Subcutaneous abdominal adipose tissue (tissue), 5 donors: Measurements from ENCODE around the gene LCLAT1.
"Not testable (repeated sequence)": the region's sequence is repeated elsewhere in the genome, so short reads cannot be mapped to it uniquely, and the experiment has no call there.

Source experiments
- H3K27ac ChIP-seq: one replicate; pipeline ENCODE4 v1.7.0; 2013; ENCODE audit warnings: low read depth, mild to moderate bottlenecking, inconsistent platforms, low read length, moderate library complexity
- H3K27me3 ChIP-seq, 5 donors: one replicate each; pipeline ENCODE4 v1.7.0; 2013; ENCODE audit warnings: low read length in 5 of 5, inconsistent platforms in 1 of 5; ENCODE audit not compliant: control insufficient read depth in 5 of 5, insufficient read depth in 4 of 5
- H3K36me3 ChIP-seq, 5 donors: one replicate each; pipeline ENCODE4 v1.7.0; 2013; ENCODE audit warnings: low read length in 5 of 5; ENCODE audit not compliant: control insufficient read depth in 5 of 5, insufficient read depth in 5 of 5
- H3K4me1 ChIP-seq, 5 donors: one replicate each; pipeline ENCODE4 v1.7.0; 2013; ENCODE audit warnings: low read length in 5 of 5, mild to moderate bottlenecking in 3 of 5, moderate library complexity in 1 of 5; ENCODE audit not compliant: control insufficient read depth in 5 of 5, insufficient read depth in 5 of 5
- H3K4me3 ChIP-seq, 5 donors: one replicate each; pipeline ENCODE4 v1.7.0; 2013; ENCODE audit warnings: low read length in 5 of 5, low read depth in 1 of 5
- H3K9ac ChIP-seq, 5 donors: one replicate each; pipeline ENCODE4 v1.7.0; 2013; ENCODE audit warnings: low read length in 5 of 5, mild to moderate bottlenecking in 4 of 5, moderate library complexity in 3 of 5
- H3K9me3 ChIP-seq, 5 donors: one replicate each; pipeline ENCODE4 v1.7.0; 2013; ENCODE audit warnings: low read length in 5 of 5; ENCODE audit not compliant: control insufficient read depth in 5 of 5
- donor health status: healthy.
- donor health status: healthy.
- donor health status: healthy.
- donor health status: healthy.
- donor health status: healthy.

LCLAT1 gene

GRCh38 chr2:30499681-30500080 is 52.6 kb downstream of the LCLAT1 start:
- Histone ChIP-seq H3K9me3 (peaks cover 3 to 17% (median 10%) of the 10 kb centered on the region in 5 donors), H3K4me3 (no peak overlapping the region), H3K27ac (no peak overlapping the region), H3K27me3 (no peaks in the 10 kb centered on the region), H3K9ac (no peak overlapping the region), H3K4me1 (no peaks in the 10 kb centered on the region), H3K36me3 (no peaks in the 10 kb centered on the region)

DNA sequence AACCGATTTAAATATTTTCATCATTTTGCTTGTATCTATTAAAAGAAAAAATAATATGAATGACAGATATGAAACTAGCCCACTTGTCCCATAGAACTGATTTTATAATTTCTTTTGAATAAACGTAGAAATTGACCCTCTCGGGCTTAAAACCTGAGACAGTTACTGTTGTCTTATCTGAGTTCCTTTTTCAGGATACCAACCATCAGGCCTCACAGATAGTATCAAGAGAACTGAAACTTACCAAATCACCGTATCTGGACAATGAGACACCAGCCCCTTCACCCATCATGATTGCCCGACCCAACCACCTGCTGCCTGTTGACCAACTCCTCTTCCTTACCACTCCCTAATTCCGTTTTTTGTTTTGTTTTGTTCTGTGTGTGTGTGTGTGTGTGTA is 53.7 kb downstream of the LCLAT1 start:
- H3K9ac ChIP-seq, result no peak overlapping the region
- no peak overlapping the region for H3K27ac ChIP-seq
- peaks cover 3 to 17% (median 10%) of the 10 kb centered on the region in 5 donors for H3K9me3 ChIP-seq
- no peaks in the 10 kb centered on the region for H3K4me1 ChIP-seq
- H3K4me3 ChIP-seq, result no peak overlapping the region
- no peaks in the 10 kb centered on the region for H3K27me3 ChIP-seq
- H3K36me3 ChIP-seq, result no peaks in the 10 kb centered on the region

DNA sequence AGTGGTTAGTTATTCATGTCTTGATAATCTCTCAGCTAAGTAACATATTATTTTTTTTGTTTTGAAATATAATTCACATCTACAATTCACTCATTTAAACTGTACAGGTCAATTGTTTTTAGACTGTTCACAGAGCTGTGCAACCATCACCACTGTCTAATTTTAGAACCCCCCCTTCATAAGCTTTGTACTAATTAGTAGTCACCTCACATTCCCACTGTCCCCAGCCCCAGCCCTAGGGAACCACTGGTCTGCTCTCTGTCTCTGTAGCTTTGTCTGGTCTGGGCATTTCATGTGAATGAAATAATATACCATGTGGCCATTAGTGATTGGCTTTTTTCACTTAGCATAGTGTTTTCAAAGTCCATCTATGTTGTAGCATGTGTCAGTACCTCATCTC is 55.3 kb downstream of the LCLAT1 start:
- Histone ChIP-seq H3K4me1 (no peaks in the 10 kb centered on the region), H3K27me3 (no peaks in the 10 kb centered on the region), H3K36me3 (no peaks in the 10 kb centered on the region), H3K4me3 (no peak overlapping the region), H3K9ac (no peak overlapping the region), H3K9me3 (peaks cover 3 to 17% (median 10%) of the 10 kb centered on the region in 5 donors), H3K27ac (no peak overlapping the region)

DNA sequence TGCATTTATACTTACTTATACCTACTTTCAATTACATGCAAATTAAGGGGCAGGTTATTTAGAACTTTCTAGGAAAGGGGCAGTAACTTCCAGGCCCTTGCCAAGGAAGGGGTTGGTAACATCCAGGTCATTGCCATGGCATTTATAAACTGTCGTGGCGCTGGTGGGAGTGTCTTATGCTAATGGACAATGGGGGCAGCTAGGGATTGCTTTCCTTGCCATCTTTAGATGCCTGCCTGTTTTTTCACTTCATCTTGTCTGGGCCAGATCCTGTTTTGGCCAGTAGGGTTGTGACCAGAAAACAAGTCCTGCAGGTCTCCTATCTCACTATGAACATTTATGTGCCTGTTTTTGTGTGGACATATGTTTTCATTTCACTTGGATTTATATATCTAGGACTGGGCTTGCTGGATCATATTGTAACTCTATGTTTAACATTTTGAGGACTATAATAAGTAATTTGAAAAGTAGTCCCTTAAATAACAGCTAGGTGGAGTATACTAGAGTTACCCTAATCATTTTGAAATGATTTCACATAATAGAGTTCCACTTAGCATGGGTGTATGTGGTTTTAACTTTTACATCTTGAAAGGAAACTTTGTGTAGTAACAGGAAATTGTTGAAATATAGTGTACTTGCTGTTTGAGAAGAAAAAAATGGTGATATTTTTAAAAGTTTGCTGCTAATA is 56.1 kb downstream of the LCLAT1 start:
- Histone ChIP-seq H3K4me1 (no peaks in the 10 kb centered on the region), H3K27ac (no peak overlapping the region), H3K9me3 (peaks cover 0 to 11% (median 7%) of the 10 kb centered on the region in 5 donors), H3K36me3 (no peaks in the 10 kb centered on the region), H3K9ac (no peak overlapping the region), H3K4me3 (no peak overlapping the region), H3K27me3 (no peaks in the 10 kb centered on the region)

- no peaks in the 10 kb centered on the region for H3K4me1 ChIP-seq
Measured at GRCh38 chr2:30503695-30504052, 56.6 kb downstream of the LCLAT1 start.

DNA sequence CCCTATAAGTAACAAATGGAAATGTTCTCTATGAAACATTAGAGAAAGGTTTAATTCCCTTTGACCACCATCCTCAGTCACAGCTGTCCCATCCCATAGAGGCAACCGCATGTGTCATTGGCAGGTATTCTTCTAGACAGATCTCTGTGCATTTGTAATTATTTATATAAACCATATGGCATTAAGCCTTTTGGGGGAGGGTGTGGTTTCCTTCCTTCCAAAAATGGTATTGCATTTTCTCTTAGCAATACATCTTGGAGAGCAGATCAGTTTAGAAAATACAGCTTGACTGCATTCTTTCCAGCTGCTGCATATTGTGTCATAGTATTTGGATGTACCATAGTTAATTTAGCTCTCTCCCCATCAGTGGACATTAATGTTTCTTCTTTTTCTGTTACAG is 57.7 kb downstream of the LCLAT1 start:
- Histone ChIP-seq H3K36me3 (no peaks in the 10 kb centered on the region), H3K4me3 (no peak overlapping the region), H3K27me3 (no peaks in the 10 kb centered on the region), H3K9me3 (peaks cover 0 to 11% (median 7%) of the 10 kb centered on the region in 5 donors), H3K9ac (no peak overlapping the region), H3K27ac (no peak overlapping the region), H3K4me1 (no peaks in the 10 kb centered on the region)

More at GRCh38 chr2:30503695-30504052, 56.6 kb downstream of the LCLAT1 start:
- Histone ChIP-seq H3K4me3 (no peak overlapping the region), H3K9ac (no peak overlapping the region), H3K27me3 (no peaks in the 10 kb centered on the region), H3K27ac (no peak overlapping the region), H3K36me3 (no peaks in the 10 kb centered on the region), H3K9me3 (peaks cover 0 to 11% (median 7%) of the 10 kb centered on the region in 5 donors)

DNA sequence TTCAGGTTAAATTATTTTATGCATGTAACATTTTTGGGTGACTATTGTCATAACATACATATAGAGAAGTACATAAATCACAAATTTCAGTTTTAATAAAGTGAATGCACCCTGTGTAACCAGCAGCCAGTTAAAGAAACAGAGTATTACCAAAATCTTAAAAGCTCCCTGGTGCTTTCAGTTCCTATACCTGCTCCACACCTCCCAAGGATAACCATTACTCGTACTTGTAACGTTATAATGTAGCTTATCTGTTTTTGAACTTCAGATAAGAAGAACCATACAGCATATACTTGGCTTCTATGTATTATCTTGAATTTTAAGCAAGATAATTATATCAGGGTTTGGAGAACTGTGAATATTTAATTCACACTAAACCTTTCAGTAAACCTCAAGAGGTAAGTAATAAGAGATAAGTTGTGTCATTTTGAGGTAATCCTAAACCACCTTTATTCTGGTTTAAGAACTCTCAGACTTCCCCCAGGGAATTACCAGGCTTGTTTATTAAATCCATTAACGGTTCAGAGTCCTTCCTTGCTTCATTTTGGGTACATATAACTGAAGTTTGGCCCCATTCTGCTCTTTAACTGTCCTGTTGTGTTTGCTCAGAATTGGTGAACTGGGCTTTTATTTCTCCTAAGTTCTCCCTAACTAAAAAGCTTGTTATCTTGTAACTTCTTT is 58.6 kb downstream of the LCLAT1 start:
- H3K4me3 ChIP-seq, result no peak overlapping the region
- no peak overlapping the region for H3K9ac ChIP-seq
- H3K27ac ChIP-seq, result no peak overlapping the region
- no peaks in the 10 kb centered on the region for H3K4me1 ChIP-seq
- H3K36me3 ChIP-seq, result no peaks in the 10 kb centered on the region
- peaks cover 0 to 5% (median 4%) of the 10 kb centered on the region in 5 donors for H3K9me3 ChIP-seq
- H3K27me3 ChIP-seq, result no peaks in the 10 kb centered on the region

GRCh38 chr2:30507460-30507859 is 60.4 kb downstream of the LCLAT1 start:
- not testable (repeated sequence) for H3K4me1 ChIP-seq, H3K36me3 ChIP-seq, H3K4me3 ChIP-seq

GRCh38 chr2:30509716-30510115 is 62.7 kb downstream of the LCLAT1 start:
- peaks cover 0 to 7% (median 0%) of the 10 kb centered on the region in 5 donors for H3K4me1 ChIP-seq
- H3K4me3 ChIP-seq, result no peak overlapping the region
- H3K36me3 ChIP-seq, result no peaks in the 10 kb centered on the region
- no peaks in the 10 kb centered on the region for H3K27me3 ChIP-seq
- H3K27ac ChIP-seq, result no peak overlapping the region
- H3K9me3 ChIP-seq, result no peaks in the 10 kb centered on the region
- H3K9ac ChIP-seq, result no peak overlapping the region

More at GRCh38 chr2:30507460-30507859, 60.4 kb downstream of the LCLAT1 start:
- H3K9ac ChIP-seq, H3K27me3 ChIP-seq, H3K27ac ChIP-seq, H3K9me3 ChIP-seq: not testable (repeated sequence)

- Histone ChIP-seq H3K27ac (no peak overlapping the region), H3K4me1 (peaks cover 0 to 7% (median 0%) of the 10 kb centered on the region in 5 donors), H3K27me3 (no peaks in the 10 kb centered on the region)
Measured at GRCh38 chr2:30510409-30510808, 63.4 kb downstream of the LCLAT1 start.

More at GRCh38 chr2:30510409-30510808, 63.4 kb downstream of the LCLAT1 start:
- no peak overlapping the region for H3K4me3 ChIP-seq
- H3K36me3 ChIP-seq, result no peaks in the 10 kb centered on the region
- H3K9me3 ChIP-seq, result no peaks in the 10 kb centered on the region
- no peak overlapping the region for H3K9ac ChIP-seq
